Stimulated activated naive CD4-positive, alpha-beta T cell treated with Interleukin-2 at 50 U/mL for 16 hours (primary cell): Measurements from ENCODE around the gene NDUFB2.
"Not testable (repeated sequence)": the region's sequence is repeated elsewhere in the genome, so short reads cannot be mapped to it uniquely, and the experiment has no call there.

Experiments
- DNase-seq: peaks from one replicate; lab custom pipeline; 2025; lab: John Stamatoyannopoulos, UW

NDUFB2 gene

DNA sequence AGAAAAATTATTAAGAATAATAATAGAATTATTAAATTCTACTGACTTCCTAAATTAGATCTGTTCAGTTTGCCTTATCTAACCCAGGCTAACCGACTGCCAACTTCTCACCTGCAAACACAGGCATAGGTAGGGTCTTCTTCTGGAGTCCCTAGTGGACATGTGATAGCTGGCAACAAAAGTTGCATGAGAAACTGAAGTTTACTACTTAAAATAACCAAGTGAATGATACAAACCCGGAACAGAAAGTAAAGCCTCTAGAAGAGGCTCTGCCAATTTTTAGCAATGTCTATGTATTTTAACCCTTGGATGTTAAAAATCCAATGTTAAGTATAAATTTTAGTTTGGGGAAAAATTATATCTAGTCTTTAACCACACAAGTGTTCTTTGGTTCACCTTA lies 37.6 kb downstream of the NDUFB2 start:
- DNase-seq: no peak

DNA sequence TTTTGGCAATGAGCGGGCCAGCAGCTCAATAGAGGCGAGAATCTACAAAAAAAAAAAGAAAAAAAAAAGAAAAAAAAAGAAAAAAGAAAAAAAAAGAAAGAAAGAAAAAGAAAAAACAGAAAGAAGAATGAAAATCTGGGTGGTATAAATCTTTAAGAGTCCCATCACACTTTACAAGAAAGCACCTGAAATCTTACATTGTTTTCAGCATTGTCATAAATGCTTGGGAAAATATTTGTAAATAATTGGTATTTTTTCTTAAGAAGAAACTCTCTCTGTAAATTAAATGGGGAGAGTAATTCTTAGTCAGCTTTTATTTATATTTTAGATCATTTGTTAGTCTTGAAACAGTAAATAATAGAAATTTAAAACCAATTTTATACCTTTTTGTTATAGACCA lies 38.2 kb downstream of the NDUFB2 start:
- no peak for DNase-seq

DNA sequence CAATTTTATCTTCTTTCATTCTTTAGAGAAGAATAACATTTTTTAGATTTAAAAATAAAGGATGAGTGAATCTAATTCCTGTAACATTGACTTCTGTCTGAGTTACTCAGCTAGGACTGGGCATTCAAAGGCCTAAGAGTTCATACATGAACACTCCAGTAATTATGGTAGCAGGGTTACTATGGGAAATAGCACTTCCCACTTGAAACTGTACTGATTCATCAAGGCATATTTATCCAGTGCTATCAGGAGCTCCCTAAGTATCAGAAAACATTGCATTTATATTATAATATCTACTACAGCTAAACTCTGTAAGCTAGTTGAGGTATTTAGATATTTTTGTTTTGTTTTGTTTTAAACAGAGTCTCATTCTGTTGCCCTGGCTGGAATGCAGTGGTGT lies 41.8 kb downstream of the NDUFB2 start:
- no peak for DNase-seq

DNA sequence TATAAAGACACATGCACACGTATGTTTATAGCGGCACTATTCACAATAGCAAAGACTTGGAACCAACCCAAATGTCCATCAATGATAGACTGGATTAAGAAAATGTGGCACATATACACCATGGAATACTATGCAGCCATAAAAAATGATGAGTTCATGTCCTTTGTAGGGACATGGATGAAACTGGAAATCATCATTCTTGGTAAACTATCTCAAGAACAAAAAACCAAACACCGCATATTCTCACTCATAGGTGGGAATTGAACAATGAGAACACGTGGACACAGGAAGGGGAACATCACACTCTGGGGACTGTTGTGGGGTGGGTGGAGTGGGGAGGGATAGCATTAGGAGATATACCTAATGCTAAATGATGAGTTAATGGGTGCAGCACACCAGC lies 46.7 kb downstream of the NDUFB2 start:
- not testable (repeated sequence) for DNase-seq

DNA sequence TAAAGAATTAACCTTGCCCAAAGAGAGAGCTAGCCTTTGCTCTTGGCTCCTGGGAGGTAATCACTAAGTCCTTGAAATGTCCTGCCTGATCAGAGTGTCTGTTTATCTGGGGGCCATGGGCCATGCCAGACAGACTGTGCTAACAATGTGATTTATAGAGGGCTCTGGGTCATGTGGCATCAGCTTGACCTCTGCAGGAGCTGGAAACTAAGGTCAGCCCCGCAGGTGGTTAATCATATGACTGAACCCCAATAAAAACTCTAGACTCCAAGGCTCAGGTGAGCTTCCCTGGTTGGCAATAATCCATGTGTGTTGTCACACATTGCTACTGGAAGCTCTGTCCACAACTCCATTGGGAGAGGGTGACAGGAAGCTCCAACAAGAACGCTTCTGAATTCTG lies 47.5 kb downstream of the NDUFB2 start:
- DNase-seq: no peak

DNA sequence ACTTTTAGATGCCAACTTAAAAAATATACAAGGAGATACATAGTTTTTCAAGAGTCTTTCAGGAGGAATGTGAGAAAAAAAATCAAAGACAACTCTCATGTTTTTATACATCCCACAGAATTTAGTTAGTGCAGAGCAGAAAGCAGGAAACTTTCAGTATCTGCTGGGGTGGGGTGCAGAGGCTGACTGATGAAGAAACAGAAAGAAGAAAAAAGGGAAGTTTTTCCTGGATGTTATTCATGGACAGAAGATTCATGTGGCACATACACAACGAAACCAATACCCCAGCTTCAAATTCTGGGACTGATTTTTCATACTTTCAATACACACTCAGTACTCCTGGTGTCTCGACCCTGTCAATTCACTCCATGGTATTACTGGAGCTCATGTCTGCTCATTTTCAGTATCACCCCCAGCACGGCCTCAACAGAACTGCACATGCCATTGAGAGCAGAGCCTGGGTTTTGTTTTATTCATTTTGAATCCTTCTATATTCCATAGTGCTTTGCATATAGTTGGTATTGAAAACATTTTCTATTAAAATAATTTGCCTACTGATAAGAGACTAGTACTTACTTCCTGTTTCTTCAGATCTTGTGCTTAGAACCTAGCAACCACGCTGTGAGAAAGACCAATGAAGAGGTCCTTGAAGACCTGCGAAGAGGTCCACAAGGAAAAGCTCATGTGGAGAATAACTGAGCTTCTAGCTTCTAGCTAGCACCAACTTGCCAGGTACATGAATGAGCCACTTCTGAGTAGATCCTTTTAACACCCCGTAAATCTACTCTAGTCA lies 49.0 kb downstream of the NDUFB2 start:
- DNase-seq: no peak

DNA sequence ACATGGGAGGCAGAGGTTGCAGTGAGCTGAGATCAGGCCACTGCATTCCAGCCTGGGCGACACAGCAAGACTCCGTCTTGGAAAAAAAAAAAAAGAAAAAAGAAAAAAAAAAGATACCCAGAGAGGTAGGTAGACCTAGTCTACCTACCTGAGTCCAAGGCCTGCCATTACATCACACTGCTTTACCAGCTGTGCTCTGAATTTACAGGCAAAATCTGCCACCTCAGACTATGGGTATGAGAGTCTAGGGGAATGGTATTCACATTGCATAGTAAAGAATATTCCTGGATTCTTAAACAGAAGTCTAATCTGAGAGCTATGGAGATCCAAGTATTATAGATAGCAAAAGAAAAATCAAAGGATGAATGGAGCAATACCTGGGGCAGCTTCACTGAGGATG lies 50.2 kb downstream of the NDUFB2 start:
- no peak for DNase-seq

DNA sequence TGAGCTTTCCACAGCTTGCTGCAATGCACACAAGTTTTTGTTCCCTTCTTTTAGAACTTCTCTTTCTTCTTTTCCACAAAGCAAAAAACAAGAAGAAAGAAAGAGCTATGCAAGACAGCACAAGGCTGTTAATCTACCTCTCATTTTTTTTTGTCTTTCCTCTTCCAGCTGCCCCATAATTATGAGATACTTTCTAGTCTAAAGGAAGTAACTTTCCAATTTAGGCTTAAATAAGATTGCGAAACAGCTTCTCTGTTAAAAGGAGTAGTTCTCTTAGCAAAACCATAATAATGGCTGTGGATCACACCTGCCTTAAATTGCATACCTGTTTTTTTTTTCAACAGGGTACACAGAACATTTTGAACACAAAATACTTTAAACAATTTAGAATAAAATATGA lies 56.0 kb downstream of the NDUFB2 start:
- no peak for DNase-seq

DNA sequence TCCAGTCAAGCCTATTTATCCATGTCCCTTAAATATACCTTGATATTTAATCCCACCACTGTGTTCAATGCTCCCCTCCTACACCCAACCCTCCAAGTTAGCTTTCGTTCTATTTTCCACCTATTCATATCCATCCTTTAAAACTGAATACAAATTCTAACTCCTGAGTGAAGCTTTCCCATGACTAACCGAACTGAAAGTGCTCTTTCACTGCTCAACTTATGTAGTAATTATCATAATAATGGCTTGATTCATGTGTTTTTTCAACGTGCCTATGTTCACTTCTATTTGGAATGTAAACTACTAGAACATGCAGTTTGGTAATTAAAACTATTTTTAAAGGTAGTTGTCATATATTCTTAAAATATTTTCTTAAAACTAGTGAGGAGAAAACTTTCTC lies 58.0 kb downstream of the NDUFB2 start:
- DNase-seq: no peak
